GM12872 (cell line): ENCODE measurements around the gene SLC13A4.

ENCODE experiments used
- CTCF ChIP-seq: IDR thresholded peaks from 3 replicates; pipeline ENCODE4 v1.5.1; 2011; ENCODE audit warnings: low read depth, mild to moderate bottlenecking, low read length, moderate library complexity; ENCODE audit not compliant: insufficient read depth

SLC13A4 gene

GRCh38 chr7:135721198-135721820 is 6.7 kb downstream of the SLC13A4 start:
- no peak for TF ChIP-seq CTCF

- no peak for TF ChIP-seq CTCF
Observed at GRCh38 chr7:135719688-135720087, 8.3 kb downstream of the SLC13A4 start.

GRCh38 chr7:135718794-135719437 is 9.1 kb downstream of the SLC13A4 start:
- no peak for TF ChIP-seq CTCF

GRCh38 chr7:135718219-135718618 is 9.8 kb downstream of the SLC13A4 start:
- no peak for TF ChIP-seq CTCF

GRCh38 chr7:135717693-135718092 is 10.3 kb downstream of the SLC13A4 start:
- no peak for TF ChIP-seq CTCF

GRCh38 chr7:135716677-135717238 is 11.2 kb downstream of the SLC13A4 start:
- TF ChIP-seq CTCF: no peak

- TF ChIP-seq CTCF: no peak
Observed at GRCh38 chr7:135715673-135716072, 12.3 kb downstream of the SLC13A4 start.
